Stimulated activated CD4-positive, alpha-beta T cell treated with anti-CD3 and anti-CD28 coated beads, Interleukin-1b, Interleukin-23, amount 100 ng/mL, for 1 hour (primary cell): Measurements from ENCODE around the gene SP110.

ENCODE experiments used
- DNase-seq, 2 donors: peaks; one replicate each; pipeline ENCODE4 v3.0.0-alpha.2; 2020; ENCODE audit warnings: low read depth in 2 of 2

Gene SP110

DNA sequence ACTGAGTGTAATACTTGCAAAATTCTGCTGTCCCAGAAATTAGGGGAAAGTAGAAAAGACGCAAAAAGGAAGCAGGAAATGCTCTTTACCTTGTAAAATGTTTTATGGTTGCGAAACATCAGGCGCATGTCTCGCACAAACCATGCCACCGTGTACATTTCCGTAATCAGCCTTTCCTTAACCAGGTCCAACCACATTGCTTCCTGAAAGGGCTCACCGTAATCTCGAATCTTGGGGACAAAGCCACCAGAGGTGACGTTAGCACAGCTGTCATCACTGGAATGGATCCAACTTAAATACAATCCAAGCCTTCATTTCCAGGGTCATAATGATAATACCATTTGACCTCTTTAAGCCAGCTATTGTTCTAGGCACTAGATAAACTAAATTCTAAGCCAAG, 49.3 kb downstream of the SP110 start:
- DNase-seq: no peak

DNA sequence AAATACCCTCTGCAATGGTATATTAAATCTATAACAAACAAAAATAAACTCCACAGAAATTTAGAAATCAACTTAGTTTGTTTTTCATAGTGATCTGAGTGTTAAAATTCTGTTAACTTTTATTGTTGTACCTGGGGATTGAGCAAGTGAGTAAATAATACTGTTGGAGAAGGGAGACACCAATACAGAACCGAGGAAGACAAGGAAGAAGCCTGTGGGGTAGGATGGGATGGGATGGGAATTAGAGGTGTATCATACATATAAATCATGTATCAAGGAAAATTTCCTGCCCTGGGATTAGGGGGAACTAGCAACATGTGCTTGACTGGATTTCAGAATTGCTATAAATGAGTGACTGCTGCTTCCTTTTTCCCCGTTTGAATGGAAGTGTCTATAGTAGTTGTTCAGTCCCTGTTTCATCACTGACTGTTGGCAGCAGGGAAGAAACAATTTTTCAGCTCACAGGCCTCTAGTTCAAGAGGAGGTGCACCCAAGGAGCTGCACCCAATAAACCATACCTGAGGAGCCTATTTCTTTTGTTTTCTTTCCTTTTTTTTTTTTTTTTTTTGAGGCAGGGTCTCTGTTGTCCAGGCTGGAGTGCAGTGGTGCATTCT, 53.1 kb downstream of the SP110 start:
- no peak for DNase-seq

DNA sequence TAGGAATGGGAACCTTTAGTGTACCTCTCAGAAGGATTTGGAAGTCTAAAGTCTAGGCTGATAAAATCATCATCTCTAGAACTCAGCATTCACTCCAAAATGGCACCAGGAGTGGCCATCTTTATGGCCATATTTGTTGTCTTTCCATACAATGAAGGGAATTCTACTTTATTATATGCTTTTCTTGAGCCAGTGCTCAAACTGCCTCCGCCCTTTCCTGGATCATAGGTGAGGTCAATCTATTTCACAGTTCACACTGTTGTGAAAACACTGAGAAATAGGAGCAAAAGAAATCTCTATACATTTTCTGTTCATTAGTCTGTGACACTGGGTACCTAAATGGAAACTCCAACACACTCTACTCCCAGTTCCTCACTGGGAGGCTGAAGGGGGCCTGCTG, 55.6 kb downstream of the SP110 start:
- DNase-seq: no peak

DNA sequence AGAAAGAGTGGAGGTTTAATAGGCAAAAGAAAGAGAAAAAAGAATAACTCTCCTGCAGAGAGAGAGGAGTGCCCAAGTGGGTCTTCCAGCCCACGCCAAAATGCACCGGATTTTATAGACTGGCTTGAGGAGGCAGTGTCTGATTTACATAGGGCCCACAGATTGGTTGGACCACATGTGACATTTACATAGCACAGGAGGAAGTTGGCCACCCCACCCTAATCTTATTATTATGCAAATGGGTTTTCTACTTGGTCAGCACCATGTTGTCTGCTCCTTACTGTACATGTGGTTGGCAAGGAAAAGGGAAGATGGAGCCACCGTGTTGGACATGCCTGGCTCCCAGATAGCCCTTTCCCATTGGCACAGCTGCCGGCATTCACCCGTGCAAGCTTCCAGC, 56.8 kb downstream of the SP110 start:
- no peak for DNase-seq

DNA sequence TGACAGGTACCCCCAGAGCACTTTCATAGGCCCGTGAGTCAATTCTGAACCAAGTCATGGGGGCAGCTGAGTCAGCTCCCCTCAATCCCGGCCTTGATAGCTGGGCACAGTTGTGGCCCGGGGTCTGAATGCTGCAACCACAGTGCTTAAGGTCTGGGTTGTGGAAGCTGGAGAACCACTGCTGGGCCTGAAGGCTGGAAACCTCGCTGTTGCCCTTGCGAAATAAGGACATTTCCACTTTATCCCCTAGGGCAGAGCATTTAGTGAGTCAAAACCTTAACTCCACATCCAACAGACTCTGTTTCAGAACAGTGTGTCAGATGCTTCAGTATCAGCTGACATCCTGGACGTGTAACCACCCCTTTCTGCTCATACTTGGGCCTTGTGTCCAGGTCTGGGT, 58.6 kb downstream of the SP110 start:
- no peak for DNase-seq

DNA sequence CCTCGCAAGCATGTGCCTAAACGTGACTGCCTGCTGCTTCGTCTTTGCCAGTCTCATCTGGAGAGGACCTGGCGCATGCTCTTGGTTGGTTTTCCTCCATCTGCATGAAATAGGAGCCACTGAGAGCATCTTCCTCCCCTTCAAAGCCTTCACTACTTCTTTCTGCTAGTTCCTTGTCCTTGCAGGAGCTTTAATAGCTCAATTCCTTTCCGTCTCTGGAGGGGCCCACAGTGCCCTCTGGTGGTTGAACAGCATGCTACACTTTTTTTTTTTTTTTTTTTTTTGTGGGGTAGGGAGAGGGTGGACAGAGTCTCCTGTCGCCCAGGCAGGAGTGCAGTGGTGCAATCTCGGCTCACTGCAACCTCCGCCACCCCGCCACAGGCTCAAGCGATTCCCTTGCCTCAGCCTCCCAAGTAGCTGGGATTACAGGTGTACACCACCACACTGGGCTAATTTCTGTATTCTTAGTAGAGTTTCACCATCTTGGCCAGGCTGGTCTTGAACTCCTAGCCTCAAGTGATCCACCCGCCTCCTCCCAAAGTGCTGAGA, 59.6 kb downstream of the SP110 start:
- DNase-seq: peak in 1 of 2 donors; percentile 30

DNA sequence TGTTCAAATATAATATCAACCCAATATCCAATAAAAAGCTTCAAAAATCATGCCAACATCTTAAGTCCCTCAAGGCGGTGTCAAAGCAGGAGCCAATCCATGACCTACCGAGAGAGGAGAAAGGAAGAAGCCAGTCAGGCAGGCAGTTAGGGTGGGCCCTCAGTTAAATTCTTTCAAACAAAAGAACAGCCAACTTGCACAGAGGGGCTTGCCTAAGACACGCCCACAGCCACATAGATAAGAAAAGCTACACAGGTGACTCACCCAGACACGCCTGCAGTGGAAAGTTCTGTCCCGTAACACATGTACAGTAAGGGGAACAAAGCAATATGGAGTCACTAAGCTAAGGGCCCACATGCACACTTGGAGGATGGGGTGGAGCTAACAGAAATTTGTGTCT, 61.3 kb downstream of the SP110 start:
- DNase-seq: no peak

DNA sequence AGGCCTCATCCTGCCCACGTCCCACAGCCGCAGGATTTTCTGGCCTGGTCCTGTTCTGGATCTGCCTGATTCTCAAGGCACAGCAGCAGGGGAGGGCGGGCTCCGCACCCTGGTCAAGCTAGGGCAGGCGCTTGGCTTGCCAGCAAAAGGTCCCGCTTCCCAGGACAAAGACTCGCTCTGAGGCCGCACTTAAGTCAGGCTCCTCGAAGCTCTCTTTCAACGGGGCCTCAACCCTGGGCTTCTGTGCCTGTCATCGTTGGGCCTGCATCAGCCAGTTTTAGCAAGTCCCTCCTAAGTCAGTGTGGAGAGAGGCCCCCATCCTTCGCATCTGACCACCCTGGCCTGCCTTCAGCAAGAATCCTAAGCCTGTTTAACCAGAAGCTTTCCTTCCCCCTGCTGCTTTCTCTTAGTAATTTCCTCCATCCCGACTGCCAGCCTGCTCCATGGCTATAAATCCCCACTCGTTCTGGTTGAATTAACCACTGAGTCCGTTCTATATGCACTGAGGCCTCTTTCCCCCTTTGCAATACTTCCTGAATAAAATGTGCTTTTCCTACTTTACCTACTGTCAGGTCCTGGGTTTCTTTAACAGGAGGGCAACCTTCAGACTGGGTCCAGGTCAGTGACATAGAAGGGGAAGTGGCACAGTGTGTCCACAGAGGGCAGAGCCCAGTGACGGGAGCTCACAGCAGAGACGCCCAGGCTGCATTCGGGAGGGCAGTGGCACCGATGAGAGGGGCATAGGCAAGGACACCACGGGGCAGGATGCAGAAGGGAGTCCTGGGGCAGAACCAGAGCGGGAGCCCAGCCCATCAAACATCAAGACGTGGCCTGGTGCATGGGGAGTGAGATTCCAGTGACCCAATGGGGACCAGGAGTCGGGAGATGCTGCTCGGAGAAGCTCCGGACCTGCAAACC, 62.7 kb downstream of the SP110 start:
- DNase-seq: no peak

DNA sequence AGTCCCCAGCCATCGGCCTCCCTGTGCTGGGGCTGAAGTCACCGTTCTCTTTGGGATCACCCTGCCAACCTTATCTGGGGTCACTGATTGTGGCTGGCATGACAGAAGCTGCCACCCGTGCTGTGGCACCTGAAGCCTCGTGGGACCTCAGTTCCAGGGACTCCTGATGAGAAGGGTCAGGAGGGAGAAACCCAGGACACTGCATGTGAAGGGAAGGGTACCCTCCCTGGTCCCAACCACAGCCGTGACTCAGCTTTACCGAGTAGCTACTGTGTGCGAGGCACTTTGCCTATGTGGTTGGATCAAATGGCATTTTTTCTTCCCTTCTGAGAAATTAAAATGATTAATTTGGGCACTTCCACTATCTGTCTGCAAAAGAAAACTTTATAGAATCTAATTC, 64.4 kb downstream of the SP110 start:
- DNase-seq: no peak

DNA sequence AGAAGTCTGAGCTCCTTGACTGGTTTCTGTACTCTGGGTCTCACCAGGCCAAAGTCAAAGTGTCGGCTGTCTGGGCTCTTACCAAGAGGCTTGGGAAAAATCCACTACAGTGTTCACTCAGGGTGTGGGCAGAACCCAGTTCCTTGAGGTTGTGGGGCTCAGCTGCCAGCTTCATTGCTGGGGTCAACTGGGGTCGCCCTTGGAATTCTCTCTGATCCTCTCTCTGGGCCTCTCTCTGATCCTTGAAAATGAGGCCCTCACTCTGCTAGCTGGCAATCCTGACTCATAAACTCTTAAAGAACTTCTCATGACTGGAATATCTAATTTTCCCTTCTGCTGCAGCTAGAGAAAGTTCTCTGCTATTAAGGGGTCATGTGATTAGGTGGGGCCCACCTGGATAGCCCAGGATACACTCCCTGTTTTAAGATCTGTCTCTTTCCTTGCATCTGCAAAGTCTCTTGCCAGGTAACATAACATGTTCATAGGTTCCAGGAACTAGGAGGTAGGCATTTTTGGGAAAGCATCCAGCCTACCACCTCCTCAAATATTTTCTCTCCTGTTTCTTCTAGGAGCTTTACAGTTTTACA, 66.3 kb downstream of the SP110 start:
- no peak for DNase-seq

DNA sequence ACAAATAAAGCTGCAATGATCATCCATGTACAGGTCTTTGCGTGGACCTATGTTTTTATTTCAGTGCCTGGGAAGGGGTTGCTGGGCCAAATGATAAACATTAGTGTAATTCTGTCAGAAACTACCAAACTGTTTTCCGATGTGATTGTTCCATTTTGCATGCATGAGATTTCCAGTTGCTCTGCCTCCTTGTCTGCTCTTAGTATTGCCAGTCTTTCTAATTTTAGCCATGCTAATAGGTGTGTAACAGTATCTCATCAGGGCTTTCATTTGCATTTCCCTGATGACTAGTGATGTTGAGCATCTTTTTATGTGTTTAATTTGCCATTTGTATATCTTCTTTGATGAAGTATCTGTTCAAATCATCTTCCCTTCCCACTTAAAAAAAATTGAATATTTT, 67.5 kb downstream of the SP110 start:
- DNase-seq: no peak

DNA sequence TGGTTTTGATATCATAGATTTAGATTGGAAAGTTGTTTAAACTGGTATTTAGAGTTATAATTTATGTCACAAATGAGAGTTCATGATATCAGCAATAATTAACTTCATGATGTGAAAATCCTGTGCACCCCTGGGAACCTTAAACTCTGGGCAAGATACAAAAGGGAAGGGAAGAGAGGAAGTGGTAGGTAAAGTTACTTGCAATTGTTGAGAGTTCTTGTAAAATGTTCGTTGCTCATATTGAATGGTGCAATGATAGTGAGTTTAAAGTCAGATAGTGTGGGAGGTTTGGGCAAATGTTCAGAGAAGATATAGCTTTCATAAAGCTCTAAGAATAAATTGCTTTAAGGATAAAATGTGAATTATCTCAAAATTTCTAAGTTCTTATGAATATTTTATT, 75.4 kb downstream of the SP110 start:
- no peak for DNase-seq

DNA sequence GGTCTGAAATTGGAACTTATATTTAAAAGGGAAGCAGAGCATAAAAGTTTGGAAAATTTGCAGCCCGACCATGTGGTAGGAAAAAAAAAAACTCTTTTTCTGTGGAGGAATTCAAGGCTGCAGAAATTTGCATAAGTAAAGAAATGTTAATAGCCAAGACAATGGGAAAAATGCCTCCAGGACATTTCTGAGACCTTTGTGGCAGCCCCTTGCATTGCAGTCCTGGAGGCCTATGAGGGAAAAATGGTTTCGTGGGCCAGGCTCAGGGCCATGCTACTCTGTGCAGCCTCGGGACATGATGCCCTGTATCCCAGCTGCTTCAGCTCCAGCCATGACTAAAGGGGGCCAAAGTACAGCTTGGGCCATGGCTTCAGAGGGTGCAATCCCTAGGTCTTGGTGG, 79.1 kb downstream of the SP110 start:
- no peak for DNase-seq

DNA sequence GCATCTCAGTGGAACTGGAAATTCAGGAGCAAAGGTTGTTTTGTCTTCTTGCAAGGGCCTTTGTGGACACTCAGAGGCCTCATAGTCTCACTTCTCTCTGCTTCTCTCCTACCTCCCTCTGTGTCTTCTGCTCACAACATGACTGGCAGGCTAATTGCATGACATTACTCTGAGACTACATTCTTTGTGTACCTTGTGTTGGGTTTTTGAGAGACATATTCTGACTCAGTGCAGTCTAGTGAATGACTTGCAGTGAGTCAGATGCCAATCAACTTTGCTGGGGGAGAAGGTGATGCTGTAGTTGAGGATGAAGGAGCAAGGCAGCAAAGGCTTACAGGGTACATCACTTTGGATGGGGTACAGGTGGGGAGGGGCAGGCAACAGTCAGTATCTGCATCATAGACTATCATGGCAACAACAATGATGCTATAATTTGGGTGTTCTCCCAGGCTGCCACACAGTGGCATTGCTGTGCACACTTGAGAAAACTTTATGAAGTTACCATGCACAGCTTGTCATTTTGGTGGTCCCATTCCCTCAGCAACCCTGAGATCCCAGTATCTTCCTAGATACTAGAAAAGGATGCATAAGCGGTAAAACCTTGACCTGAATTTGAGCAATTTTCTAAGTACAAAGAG, 81.8 kb downstream of the SP110 start:
- no peak for DNase-seq

DNA sequence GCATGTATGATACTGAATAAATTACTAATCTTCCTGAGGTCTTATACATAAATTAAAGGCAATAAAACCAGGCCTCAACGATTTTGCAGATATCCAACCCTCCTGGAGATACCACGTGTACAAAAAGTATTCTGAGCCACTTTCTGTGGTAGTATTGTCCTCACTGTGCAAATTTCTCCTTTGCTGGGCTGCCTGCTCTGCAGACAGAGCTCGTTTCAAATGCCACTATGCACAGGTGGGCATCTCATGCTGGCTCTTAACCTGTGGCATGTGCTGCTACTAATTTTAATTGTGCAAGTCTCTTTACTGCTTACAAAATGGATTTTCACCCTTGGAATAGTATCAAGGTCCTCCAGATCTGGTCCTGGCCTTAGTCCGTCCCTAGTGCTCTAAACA, 84.7 kb downstream of the SP110 start:
- no peak for DNase-seq

DNA sequence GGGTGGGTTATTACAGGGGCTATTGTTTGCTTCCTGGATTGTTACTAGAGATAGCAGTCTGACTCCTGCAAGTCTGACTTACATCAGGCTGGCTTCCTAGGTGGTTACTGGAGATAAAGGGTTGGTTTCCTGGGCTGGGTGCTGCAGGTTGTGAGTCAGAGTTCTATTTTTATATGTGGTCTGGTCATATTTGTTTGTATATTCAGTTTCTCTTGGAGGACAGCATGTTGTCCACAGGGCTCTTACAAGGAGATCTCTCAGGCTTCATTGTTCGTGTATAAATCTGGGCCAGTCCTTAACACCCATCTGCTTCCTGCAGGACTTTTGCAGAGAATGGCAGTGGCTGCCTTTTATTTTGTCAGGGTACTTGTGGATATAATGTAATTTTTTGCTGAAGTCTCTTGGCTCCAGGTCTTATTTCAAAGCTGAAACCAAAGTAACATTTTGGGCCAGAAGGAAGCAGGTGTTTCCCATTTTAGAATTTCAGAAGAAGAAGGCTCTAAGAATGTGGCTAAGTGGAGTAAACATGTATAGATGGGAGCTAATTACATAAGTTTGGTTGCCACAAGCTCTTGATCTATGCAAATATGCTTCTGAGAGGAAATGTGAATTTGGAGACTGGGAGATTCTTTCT, 85.2 kb downstream of the SP110 start:
- DNase-seq: no peak

DNA sequence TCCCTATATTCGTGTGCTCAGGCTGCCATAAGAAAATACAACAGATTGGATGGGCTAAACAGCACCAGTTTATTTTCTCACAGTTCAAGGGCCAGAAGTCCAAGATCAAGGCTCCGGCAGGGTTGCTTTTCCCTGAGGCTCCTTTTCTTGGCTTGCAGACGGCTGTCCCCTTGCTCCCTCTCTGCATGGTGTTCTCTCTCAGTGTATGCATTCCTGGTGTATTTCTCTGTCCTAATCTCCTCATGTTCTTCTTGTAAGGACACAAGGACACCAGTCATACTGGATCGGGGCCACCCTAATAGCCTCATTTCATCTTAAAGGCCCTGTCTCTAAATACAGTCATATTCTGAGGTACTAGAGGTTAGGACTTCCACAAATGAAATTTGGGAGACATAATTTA, 88.4 kb downstream of the SP110 start:
- DNase-seq: no peak

DNA sequence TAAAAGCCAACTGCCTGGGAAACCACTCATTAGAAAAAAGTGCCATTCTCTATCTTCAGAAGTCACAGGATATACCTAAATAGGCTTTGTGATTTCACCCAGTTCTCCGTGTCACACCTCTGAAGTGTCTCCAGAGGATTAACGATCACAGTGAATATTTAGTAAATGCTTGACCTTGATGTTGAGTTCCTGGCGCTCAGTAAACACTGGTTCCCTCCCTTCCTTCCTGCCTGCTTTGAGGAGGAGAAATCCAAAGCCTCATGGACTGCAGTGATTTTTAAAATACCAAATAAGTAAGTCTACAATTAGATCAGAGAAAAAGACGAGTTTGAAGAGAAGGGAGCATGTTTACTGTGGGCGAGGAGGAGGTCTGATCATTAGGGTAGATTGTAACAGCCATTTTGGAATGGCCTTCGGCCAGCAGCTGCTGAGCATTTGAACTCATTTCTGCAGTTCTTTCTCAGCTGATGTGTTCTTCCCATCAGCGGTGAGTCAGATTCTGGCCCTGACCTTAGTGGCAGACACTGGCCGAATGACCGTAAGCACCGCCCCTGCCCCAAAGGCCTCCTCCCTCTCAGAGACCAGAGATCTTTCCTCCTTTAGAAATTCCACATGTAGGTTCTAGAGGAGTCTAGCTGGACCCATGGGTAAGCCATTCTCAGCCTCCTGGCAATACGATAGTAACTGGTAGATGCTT, 89.0 kb downstream of the SP110 start:
- DNase-seq: no peak

DNA sequence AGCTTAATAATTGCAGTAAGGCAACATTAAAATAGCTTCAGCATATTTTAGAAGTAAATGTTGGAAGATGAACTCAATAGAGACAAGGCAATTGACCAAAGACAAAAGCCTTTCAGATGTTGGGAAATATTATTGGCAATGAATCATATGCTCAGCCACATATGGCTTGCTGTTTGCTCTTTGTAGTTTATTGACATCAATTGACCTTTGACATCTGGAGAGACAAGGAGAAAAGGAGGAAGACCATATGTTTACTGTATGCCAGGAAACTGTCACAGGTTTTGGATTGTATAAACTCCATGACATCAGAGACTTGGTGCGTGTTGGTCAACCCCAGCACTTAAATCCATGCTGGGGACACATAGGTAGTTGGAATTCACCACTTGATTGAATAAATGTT, 90.4 kb downstream of the SP110 start:
- no peak for DNase-seq

DNA sequence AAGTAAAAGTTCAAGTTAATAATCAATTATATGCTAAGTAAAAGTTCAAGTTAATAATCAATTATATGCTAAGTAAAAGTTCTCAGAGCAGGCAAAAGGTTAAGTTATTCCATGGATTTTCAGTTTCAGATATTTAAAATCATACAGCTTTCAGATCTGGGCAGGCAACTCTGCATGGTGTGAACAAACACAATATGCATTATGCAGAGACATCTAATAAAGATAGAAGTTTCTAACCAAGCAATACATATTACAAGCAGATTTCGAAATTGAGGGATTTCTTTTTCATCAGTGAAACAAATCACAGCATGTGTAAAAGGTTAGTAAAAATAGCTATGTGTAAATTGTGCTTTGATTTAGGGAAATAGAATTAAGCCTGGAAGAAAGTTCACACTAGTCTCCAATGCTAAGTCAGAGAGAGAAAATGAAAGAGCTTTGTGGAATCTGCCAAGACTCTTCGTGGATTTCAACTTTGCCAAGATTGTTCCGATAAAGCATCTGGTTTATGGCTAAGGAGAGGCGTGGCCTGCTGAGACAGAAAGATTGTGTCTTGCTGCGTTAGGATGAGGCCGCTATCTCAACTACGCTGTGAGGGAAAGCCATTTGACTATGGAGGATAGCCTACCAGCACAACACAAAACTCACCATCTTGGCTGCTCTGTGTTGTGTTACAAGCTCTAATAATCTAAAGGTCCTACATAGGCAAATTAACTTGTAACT, 91.0 kb downstream of the SP110 start:
- DNase-seq: no peak

DNA sequence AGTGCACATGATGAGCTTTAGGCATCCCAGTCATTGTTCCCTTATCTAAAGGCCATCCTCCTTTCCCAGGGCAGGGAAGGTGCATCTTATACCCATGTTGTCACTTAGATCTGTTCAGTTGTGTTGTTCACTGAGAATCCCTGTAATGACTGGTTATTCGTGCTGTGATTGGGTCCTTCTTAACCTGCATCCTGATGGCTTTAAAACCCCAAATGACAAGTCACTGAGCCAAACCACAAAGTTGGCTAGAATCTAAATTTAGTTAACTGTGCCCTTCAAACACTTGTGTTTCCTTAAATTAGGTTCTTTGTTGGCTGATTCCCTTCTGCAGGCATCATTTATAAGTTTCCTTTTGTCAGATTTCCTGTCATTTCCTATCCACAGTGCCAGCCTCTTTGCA, 92.6 kb downstream of the SP110 start:
- no peak for DNase-seq
